Hair follicular keratinocyte (primary cell): ENCODE data around the gene FRG2C. TPM values are rescaled to one million over a fixed set of nuclear protein-coding genes. Genes with fewer than 3 reads are reported as not detected.

Source experiments
- total RNA-seq: library from RNA; depleted of rRNA; stranded (reverse); fragments of >200 nt; gene quantifications from 2 replicates; pipeline ENCODE4 v1.2.3, GENCODE V29; 2015

FRG2C gene
- total RNA-seq = not detected in 2 replicates

GRCh38 chr3:75664028-75664427, at the start of gene FRG2C:
Gene FRG2C (plus strand): TSS chr3:75664328. CDS start chr3:75664380, 52 bp downstream.

Other genes starting within 250 kb of the FRG2C start
- 9.2 and 11.8 TPM in 2 replicates for gene ZNF717, start 121.2 kb downstream of the FRG2C start, total RNA-seq